Esophagus squamous epithelium (tissue), 5 donors: ENCODE results near the gene LMTK2. TPM values are rescaled to one million over a fixed set of nuclear protein-coding genes. Genes with fewer than 3 reads are reported as not detected.

Experiments
- DNase-seq: peaks from one replicate; lab custom pipeline; 2025; lab: John Stamatoyannopoulos, UW
- H3K27ac ChIP-seq, 4 donors: fragments of 200-600 bp; sonication (generic); one replicate each; pipeline ENCODE4 v1.5.1; 2016 to 2019; ENCODE audit warnings: mild to moderate bottlenecking in 1 of 4
- H3K27me3 ChIP-seq, 4 donors: fragments of 200-600 bp; sonication (generic); 1 replicate in 3 of 4; 2 replicates in 1 of 4; pipeline versions ENCODE4 v1.5.1 to v1.6.0; 2017 to 2021; ENCODE audit warnings: antibody characterized with exemption in 1 of 4
- H3K36me3 ChIP-seq, 3 donors: fragments of 200-600 bp; sonication (generic); one replicate each; pipeline ENCODE4 v1.5.1; 2016 to 2019
- H3K4me1 ChIP-seq, 3 donors: fragments of 200-600 bp; sonication (generic); one replicate each; pipeline ENCODE4 v1.5.1; 2017 to 2019
- H3K4me3 ChIP-seq, 4 donors: fragments of 200-600 bp; sonication (generic); 1 replicate in 3 of 4; 2 replicates in 1 of 4; pipeline ENCODE4 v1.5.1; 2016 to 2019; ENCODE audit warnings: mild to moderate bottlenecking in 2 of 4, moderate library complexity in 1 of 4
- H3K9me3 ChIP-seq, 3 donors: fragments of 200-600 bp; sonication (generic); one replicate each; pipeline ENCODE4 v1.5.1; 2016 to 2019
- CTCF ChIP-seq, 6 experiments: fragments of 450-650 bp in 4 of 6; fragments of 200-600 bp in 2 of 6; sonication (generic) in 2 of 6; IDR thresholded peaks; one replicate each; pipeline ENCODE4 v1.5.1; 2016 to 2019; ENCODE audit warnings: antibody characterized with exemption in 6 of 6, mild to moderate bottlenecking in 4 of 6, moderate library complexity in 4 of 6
- POLR2A ChIP-seq, 4 donors: fragments of 450-650 bp; IDR thresholded peaks; one replicate each; pipeline ENCODE4 v1.6.1; 2017; ENCODE audit warnings: antibody characterized with exemption in 4 of 4, mild to moderate bottlenecking in 4 of 4, moderate library complexity in 3 of 4
- WGBS, 2 donors: methylation state at CpG; one replicate each; pipeline ENCODE4 v1.1.5; 2018; 5-methylcytosine and 5-hydroxymethylcytosine counted together
- intact Hi-C: fragments of 100-400 bp; cut with DNase I; formaldehyde crosslinking; loops from one replicate; pipeline ENCODE4 v1.15.0; 2022
- total RNA-seq, 4 donors: library from RNA; depleted of rRNA; stranded (reverse); fragments of >200 nt; gene quantifications; one replicate each; pipeline ENCODE4 v1.1.0, GENCODE V29; 2016
- donor health status: DM: yes; HTN: yes; CAD: no.

LMTK2 gene
- total RNA-seq, 4 donors from 2014 or later: 16.0 to 29.3 (median 20.3) TPM

- Histone ChIP-seq H3K36me3 (peaks cover 9 to 100% (median 31%) of the 10 kb centered on the region in 3 donors), H3K4me3 (no peak overlapping the region), H3K27ac (no peak overlapping the region), H3K4me1 (no peaks in the 10 kb centered on the region), H3K27me3 (no peaks in the 10 kb centered on the region), H3K9me3 (no peaks in the 10 kb centered on the region)
- intact Hi-C loops: no loop called here
- WGBS, 2 donors: 84 to 88% methylated on average over 9 to 18 of the region's 22 CpGs
- DNase-seq: no peak
- TF ChIP-seq POLR2A (IDR thresholded peaks at IDR 0.05) (no peak), CTCF (IDR thresholded peaks at IDR 0.05) (no peak)
These were observed 86.3 kb downstream of the LMTK2 start for GRCh38 chr7:98192781-98193457.

- DNase-seq: no peak
- Histone ChIP-seq H3K27me3 (no peaks in the 10 kb centered on the region), H3K9me3 (peaks cover 0 to 5% (median 5%) of the 10 kb centered on the region in 3 donors), H3K36me3 (peaks cover 9 to 100% (median 31%) of the 10 kb centered on the region in 3 donors), H3K27ac (no peak overlapping the region), H3K4me1 (no peaks in the 10 kb centered on the region), H3K4me3 (no peak overlapping the region)
- intact Hi-C loops: no loop called here
- WGBS, 2 donors: 92 to 100% methylated on average over 4 to 9 of the region's 37 CpGs
- TF ChIP-seq CTCF (IDR thresholded peaks at IDR 0.05) (no peak), POLR2A (IDR thresholded peaks at IDR 0.05) (no peak)
These were observed 87.0 kb downstream of the LMTK2 start for GRCh38 chr7:98193474-98194180.

- Histone ChIP-seq H3K4me1 (no peaks in the 10 kb centered on the region), H3K9me3 (peaks cover 0 to 7% (median 5%) of the 10 kb centered on the region in 3 donors), H3K27me3 (no peaks in the 10 kb centered on the region), H3K27ac (no peak overlapping the region), H3K36me3 (peaks cover 9 to 100% (median 31%) of the 10 kb centered on the region in 3 donors), H3K4me3 (no peak overlapping the region)
- DNase-seq: no peak
- 93 to 96% methylated on average over 22 to 28 of the region's 28 CpGs for WGBS, 2 donors
- intact Hi-C loops: no loop called here
- TF ChIP-seq CTCF (IDR thresholded peaks at IDR 0.05): no peak
- no peak for TF ChIP-seq POLR2A (IDR thresholded peaks at IDR 0.05)
These were observed 87.5 kb downstream of the LMTK2 start for GRCh38 chr7:98194186-98194585.

- peaks cover 0 to 7% (median 5%) of the 10 kb centered on the region in 3 donors for H3K9me3 ChIP-seq
- TF ChIP-seq CTCF (IDR thresholded peaks at IDR 0.05): no peak
- no peak for TF ChIP-seq POLR2A (IDR thresholded peaks at IDR 0.05)
- no peak overlapping the region for H3K4me3 ChIP-seq
- no peaks in the 10 kb centered on the region for H3K27me3 ChIP-seq
- DNase-seq: no peak
- 93 to 97% methylated on average over 6 to 8 of the region's 8 CpGs for WGBS, 2 donors
- H3K4me1 ChIP-seq: no peaks in the 10 kb centered on the region
- H3K36me3 ChIP-seq: peaks cover 9 to 96% (median 31%) of the 10 kb centered on the region in 3 donors
- intact Hi-C loops: no loop called here
- H3K27ac ChIP-seq: no peak overlapping the region
These were observed 88.2 kb downstream of the LMTK2 start for GRCh38 chr7:98194672-98195457.
